ENCODE data around the gene CBARP.
A peak's percentile ranks its signal among the peaks of the same experiment; 100 is the strongest.

The CBARP gene

DNA sequence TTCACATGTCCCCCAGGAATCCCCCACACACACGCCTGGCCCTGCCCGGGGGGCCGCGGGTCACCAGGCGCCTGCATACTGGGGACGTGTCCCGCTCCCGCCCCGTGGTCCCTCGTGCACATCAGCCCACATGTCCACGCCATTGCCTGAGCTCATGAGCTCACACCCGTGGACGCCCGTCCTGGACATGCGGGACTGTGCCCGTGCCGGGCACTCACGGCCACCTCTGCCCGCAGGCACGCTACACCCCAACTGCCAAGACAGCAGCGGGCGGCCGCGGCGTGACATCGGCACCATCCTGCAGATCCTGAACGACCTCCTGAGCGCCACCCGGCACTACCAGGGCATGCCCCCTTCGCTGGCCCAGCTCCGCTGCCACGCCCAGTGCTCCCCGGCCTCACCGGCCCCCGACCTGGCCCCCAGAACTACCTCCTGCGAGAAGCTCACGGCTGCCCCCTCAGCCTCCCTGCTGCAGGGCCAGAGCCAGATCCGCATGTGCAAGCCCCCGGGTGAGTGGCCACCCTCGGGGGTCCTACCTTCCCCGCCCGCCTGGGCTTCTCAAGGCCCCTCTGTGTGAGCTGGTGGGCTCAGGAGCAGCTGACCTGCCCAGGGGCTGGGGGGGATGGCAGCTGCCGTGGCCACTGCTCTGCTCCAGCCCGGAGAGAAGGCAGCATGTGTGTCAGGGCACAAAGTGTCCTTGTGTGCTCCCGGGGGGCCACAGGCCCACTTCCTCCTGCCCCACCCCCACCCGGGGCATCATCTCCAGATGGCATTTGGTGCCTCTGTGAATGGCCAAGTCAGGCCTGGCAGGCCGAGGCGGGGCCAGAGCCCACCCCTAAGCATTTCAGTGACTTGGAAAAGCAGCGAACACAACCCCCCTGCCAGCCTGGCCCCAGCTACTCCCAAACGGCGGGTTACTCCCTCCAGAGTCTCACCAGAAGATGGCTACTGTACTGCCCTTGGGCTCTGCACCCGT is 17.7 kb upstream of the CBARP start (continued):
- TF ChIP-seq, protein P1, sequence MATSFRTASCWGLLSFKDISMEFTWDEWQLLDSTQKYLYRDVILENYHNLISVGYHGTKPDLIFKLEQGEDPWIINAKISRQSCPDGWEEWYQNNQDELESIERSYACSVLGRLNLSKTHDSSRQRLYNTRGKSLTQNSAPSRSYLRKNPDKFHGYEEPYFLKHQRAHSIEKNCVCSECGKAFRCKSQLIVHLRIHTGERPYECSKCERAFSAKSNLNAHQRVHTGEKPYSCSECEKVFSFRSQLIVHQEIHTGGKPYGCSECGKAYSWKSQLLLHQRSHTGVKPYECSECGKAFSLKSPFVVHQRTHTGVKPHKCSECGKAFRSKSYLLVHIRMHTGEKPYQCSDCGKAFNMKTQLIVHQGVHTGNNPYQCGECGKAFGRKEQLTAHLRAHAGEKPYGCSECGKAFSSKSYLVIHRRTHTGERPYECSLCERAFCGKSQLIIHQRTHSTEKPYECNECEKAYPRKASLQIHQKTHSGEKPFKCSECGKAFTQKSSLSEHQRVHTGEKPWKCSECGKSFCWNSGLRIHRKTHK (tag by site-specific recombination; IDR thresholded peaks at IDR 0.05), result no peak
- TF ChIP-seq ATF2 (tag by site-specific recombination; IDR thresholded peaks at IDR 0.05; ENCODE audit: low read depth) (no peak), ZNF274 (IDR thresholded peaks at IDR 0.05; ENCODE audit: low read length) (no peak), ZNF274 (tag by site-specific recombination; IDR thresholded peaks at IDR 0.05; ENCODE audit: borderline replicate concordance) (no peak), BCL11A (tag by site-specific recombination; IDR thresholded peaks at IDR 0.05; ENCODE audit: low read depth) (0 out of 2 replicates have a peak, but pooled peaks have one; percentile 9)
- TF ChIP-seq, protein P2, sequence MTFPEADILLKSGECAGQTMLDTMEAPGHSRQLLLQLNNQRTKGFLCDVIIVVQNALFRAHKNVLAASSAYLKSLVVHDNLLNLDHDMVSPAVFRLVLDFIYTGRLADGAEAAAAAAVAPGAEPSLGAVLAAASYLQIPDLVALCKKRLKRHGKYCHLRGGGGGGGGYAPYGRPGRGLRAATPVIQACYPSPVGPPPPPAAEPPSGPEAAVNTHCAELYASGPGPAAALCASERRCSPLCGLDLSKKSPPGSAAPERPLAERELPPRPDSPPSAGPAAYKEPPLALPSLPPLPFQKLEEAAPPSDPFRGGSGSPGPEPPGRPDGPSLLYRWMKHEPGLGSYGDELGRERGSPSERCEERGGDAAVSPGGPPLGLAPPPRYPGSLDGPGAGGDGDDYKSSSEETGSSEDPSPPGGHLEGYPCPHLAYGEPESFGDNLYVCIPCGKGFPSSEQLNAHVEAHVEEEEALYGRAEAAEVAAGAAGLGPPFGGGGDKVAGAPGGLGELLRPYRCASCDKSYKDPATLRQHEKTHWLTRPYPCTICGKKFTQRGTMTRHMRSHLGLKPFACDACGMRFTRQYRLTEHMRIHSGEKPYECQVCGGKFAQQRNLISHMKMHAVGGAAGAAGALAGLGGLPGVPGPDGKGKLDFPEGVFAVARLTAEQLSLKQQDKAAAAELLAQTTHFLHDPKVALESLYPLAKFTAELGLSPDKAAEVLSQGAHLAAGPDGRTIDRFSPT (tag by site-specific recombination; IDR thresholded peaks at IDR 0.05), result peak; percentile 92

DNA sequence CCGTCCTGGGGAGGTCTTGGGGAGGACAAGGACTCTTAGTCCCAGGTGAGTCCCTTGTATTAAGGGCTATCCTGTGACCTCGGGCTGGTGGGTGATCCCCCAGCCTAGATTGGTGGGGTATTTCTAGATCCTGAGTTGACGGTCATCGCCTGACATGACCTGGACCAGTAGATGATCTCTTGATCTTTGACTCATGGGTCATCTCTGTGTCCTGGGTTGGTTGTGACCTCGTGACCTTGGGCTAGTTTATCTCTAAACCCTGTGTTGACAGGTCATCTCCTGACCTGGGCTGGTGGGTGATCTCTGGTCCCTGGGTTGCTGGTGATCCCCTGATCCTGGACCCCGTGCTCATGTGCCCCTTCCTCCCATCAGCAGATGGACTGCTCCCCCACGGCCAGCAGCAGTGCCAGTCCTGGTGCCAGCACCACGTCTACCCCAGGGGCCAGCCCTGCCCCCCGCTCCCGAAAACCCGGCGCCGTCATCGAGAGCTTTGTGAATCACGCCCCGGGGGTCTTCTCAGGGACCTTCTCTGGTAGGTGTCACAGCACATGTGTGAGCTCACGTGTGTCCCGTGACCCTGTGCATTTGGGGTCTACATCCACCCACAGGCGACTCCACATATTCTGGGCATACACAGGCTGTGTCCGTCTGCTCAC is 16.9 kb upstream of the CBARP start:
- peaks cover 21 to 58% of the 10 kb centered on the region in 2 experiments for H3K36me3 ChIP-seq (ENCODE audit: control insufficient read depth in 2 of 2, insufficient read depth in 1 of 2, low read length in 2 of 2)
- POLR2A ChIA-PET, result interaction anchor here (0.6 to 10.8 kb wide), 3 partner anchors 12 to 19 kb away, joined by 4 to 407 read pairs (median 5); partner anchors contain the start of genes CBARP and CIRBP

More for the DNA sequence above, 16.9 kb upstream of the CBARP start:
- Histone ChIP-seq H3K27ac (ENCODE audit: extremely low read depth, low read depth, low read length) (peak overlapping the region; percentile 100), H3K4me3 (ENCODE audit: low read depth, low read length) (no peak overlapping the region), H3K9me3 (ENCODE audit: control insufficient read depth, insufficient read depth, low read depth, low read length) (no peaks in the 10 kb centered on the region), H3K4me1 (ENCODE audit: control insufficient read depth, insufficient read depth, low read length) (peaks cover 19% of the 10 kb centered on the region)
- TF ChIP-seq ZSCAN5A (tag by site-specific recombination; IDR thresholded peaks at IDR 0.05), result no peak
- no peak for TF ChIP-seq ZNF169 (tag by site-specific recombination; IDR thresholded peaks at IDR 0.05)
- no peak for TF ChIP-seq ZNF623 (tag by site-specific recombination; IDR thresholded peaks at IDR 0.05)
- TF ChIP-seq BCL11B (tag by site-specific recombination; IDR thresholded peaks at IDR 0.05; ENCODE audit: low read depth), result peak; percentile 96
- TF ChIP-seq WT1 (tag by site-specific recombination; IDR thresholded peaks at IDR 0.05), result peak; percentile 12; the same call in 1 of the 2 replicates
- TF ChIP-seq ZNF501 (tag by site-specific recombination; IDR thresholded peaks at IDR 0.05), result no peak
- TF ChIP-seq ZFP69B (tag by site-specific recombination; IDR thresholded peaks at IDR 0.05), result no peak
- no peak for TF ChIP-seq ZFP37 (tag by site-specific recombination; IDR thresholded peaks at IDR 0.05)
- no peak for TF ChIP-seq ZNF398 (tag by site-specific recombination; IDR thresholded peaks at IDR 0.05)
- TF ChIP-seq ZNF670 (tag by site-specific recombination; IDR thresholded peaks at IDR 0.05; ENCODE audit: low read depth), result no peak
- peak; percentile 98 for TF ChIP-seq BCL11A (tag by site-specific recombination; IDR thresholded peaks at IDR 0.05; ENCODE audit: low read depth)
- CTCF ChIA-PET, result interaction anchor here (0.6 to 1.0 kb wide), 3 partner anchors 10 to 38 kb away, joined by 3 to 9 read pairs (median 6); no protein-coding TSS in a partner anchor

All from HEK293 (cell line).